CD4-positive, alpha-beta T cell (primary cell): ENCODE measurements around the gene DNLZ. TPM values are rescaled to one million over a fixed set of nuclear protein-coding genes. Genes with fewer than 3 reads are reported as not detected.

Source experiments
- ATAC-seq: fragments of 200-7000 bp; cut with Tn5 transposase; one replicate; pipeline ENCODE4 v1.10.0; 2022; ENCODE audit warnings: mild to moderate bottlenecking; ENCODE audit not compliant: poor library complexity
- CTCF ChIA-PET: fragments of 350-600 bp; sonication (Branson Sonifier 250); formaldehyde crosslinking; loops from one replicate; lab custom pipeline; 2021; ENCODE audit warnings: antibody characterized with exemption, inconsistent platforms; lab: Charles Lee
- POLR2A ChIA-PET: fragments of 350-600 bp; sonication (Branson Sonifier 250); formaldehyde crosslinking; loops from one replicate; lab custom pipeline; 2021; ENCODE audit warnings: antibody characterized with exemption, inconsistent platforms; lab: Charles Lee
- DNase-seq, 14 experiments: peaks; one replicate each; pipeline ENCODE4 v3.0.0-alpha.2; 2013 to 2020; ENCODE audit warnings: mixed read lengths in 2 of 14
- H3K27ac ChIP-seq, 2 donors: one replicate each; pipeline versions ENCODE4 v1.5.1 to v1.7.0; 2013; ENCODE audit warnings: low read length in 2 of 2, low read depth in 1 of 2, mild to moderate bottlenecking in 1 of 2
- H3K27me3 ChIP-seq, 2 experiments: 1 replicate in 1 of 2; 2 replicates in 1 of 2; pipeline versions ENCODE4 v1.6.1 to v1.7.0; 2013; ENCODE audit warnings: low read length in 2 of 2, control low read depth in 1 of 2, mild to moderate bottlenecking in 1 of 2, moderate library complexity in 1 of 2; ENCODE audit not compliant: insufficient read depth in 2 of 2, control insufficient read depth in 1 of 2
- H3K36me3 ChIP-seq: one replicate; pipeline ENCODE4 v1.6.1; 2013; ENCODE audit warnings: low read length, control low read depth; ENCODE audit not compliant: insufficient read depth
- H3K4me1 ChIP-seq: one replicate; pipeline ENCODE4 v1.6.1; 2013; ENCODE audit warnings: low read length, control low read depth; ENCODE audit not compliant: insufficient read depth
- H3K4me3 ChIP-seq: one replicate; pipeline ENCODE4 v1.5.1; 2013; ENCODE audit warnings: mild to moderate bottlenecking, low read length, moderate library complexity
- H3K9me3 ChIP-seq, 2 experiments: 1 replicate in 1 of 2; 2 replicates in 1 of 2; pipeline versions ENCODE4 v1.6.1 to v1.7.0; 2013; ENCODE audit warnings: low read length in 2 of 2, mild to moderate bottlenecking in 2 of 2, control low read depth in 1 of 2, moderate library complexity in 1 of 2; ENCODE audit not compliant: control insufficient read depth in 1 of 2, insufficient read depth in 1 of 2
- H3K27ac Mint-ChIP-seq: one replicate; pipeline ENCODE4 v1.8.0; 2020; ENCODE audit warnings: mixed read lengths
- H3K27me3 Mint-ChIP-seq: one replicate; pipeline ENCODE4 v1.8.0; 2021; ENCODE audit warnings: mixed read lengths
- H3K36me3 Mint-ChIP-seq: one replicate; pipeline ENCODE4 v1.8.0; 2021; ENCODE audit warnings: low read depth, mixed read lengths
- H3K4me1 Mint-ChIP-seq: one replicate; pipeline ENCODE4 v1.8.0; 2021; ENCODE audit warnings: low read depth, mixed read lengths
- H3K4me3 Mint-ChIP-seq: one replicate; pipeline ENCODE4 v1.8.0; 2020; ENCODE audit warnings: mild to moderate bottlenecking, mixed read lengths
- H3K9me3 Mint-ChIP-seq: one replicate; pipeline ENCODE4 v1.8.0; 2020; ENCODE audit warnings: mixed read lengths
- intact Hi-C, 2 experiments: fragments of 100-400 bp; cut with DNase I in 1 of 2; cut with micrococcal nuclease in 1 of 2; formaldehyde crosslinking; loops; one replicate each; pipeline versions ENCODE4 v1.15.1 to v1.9.0; 2023 to 2025; cut with DNase I, micrococcal nuclease
- total RNA-seq, 174 experiments: library from RNA in 2 of 174; stranded (reverse) in 2 of 174; gene quantifications; one replicate each; pipeline ENCODE4 v1.2.3 and lab custom pipeline; 2021 to 2026
- TF ChIP-seq, protein P1 (sequence below): fragments of 200-600 bp; IDR thresholded peaks from one replicate; pipeline ENCODE4 v1.8.0; 2022; ENCODE audit warnings: antibody characterized with exemption, mild to moderate bottlenecking

DNLZ gene
- total RNA-seq, 2 experiments from 2014 or later, result 15.4 to 17.0 TPM

DNA sequence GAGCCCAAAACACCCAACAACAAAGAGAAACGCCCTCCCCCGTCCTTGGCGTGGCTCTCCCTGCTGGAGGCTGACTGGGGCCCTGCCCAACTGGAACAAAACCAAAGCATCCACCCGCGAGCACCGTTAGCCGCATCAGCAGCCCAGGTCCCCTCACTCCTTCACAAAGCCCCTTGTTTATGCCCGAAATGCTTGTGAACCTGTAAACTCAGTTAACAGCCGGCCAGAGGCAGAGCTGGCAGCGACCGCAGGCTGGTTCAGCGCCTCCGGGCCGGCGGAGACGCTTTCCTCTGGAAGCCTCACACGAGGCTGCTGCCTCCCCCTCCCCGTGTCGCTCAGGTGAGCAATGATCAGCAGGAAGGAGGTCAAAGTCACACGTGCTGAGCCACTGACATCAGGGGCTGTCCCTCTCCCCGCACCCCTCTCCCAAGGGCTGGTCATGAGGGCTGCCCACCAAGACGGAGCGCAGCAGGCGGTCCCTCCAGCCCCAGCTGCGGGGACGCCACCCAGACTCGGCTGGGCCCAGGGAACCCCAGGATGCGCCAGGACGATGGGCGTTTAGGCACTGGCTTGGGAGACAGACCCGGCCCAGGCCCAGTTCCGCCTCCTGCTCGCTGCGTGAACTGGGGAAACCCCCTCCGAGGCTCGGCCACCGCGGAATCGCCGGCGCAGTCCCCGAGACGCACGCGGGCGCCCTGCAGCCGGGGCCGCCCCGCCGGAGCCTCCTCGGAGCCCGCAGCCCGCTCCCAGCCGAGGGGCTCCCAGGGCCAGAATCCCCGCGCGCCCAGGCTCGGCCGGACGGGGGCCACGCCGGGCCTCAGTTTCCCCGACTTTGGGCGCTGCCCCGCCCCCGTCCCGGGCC, 35.9 kb upstream of the DNLZ start:
- Mint-ChIP-seq H3K27me3 (no peaks in the 10 kb centered on the region), H3K4me3 (peak overlapping the region; percentile 88), H3K9me3 (no peaks in the 10 kb centered on the region), H3K27ac (peak overlapping the region; percentile 55), H3K4me1 (peaks cover 32% of the 10 kb centered on the region), H3K36me3 (peaks cover 28% of the 10 kb centered on the region)
- H3K36me3 ChIP-seq, result peaks cover 42% of the 10 kb centered on the region
- H3K4me1 ChIP-seq, result peaks cover 50% of the 10 kb centered on the region
- H3K27me3 ChIP-seq, result no peaks in the 10 kb centered on the region
- TF ChIP-seq, protein P1, sequence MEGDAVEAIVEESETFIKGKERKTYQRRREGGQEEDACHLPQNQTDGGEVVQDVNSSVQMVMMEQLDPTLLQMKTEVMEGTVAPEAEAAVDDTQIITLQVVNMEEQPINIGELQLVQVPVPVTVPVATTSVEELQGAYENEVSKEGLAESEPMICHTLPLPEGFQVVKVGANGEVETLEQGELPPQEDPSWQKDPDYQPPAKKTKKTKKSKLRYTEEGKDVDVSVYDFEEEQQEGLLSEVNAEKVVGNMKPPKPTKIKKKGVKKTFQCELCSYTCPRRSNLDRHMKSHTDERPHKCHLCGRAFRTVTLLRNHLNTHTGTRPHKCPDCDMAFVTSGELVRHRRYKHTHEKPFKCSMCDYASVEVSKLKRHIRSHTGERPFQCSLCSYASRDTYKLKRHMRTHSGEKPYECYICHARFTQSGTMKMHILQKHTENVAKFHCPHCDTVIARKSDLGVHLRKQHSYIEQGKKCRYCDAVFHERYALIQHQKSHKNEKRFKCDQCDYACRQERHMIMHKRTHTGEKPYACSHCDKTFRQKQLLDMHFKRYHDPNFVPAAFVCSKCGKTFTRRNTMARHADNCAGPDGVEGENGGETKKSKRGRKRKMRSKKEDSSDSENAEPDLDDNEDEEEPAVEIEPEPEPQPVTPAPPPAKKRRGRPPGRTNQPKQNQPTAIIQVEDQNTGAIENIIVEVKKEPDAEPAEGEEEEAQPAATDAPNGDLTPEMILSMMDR, result no peak
- H3K27ac ChIP-seq, result no peak overlapping the region
- peak overlapping the region; percentile 72 for H3K4me3 ChIP-seq
- no peaks in the 10 kb centered on the region for H3K9me3 ChIP-seq
- ChIA-PET CTCF (interaction anchor here (1.3 to 3.2 kb wide), 2 partner anchors 10 to 36 kb away, joined by 7 to 12 read pairs; partner anchors contain the start of genes DNLZ, ENTR1 and PMPCA), POLR2A (interaction anchor here (2.0 to 2.8 kb wide), 2 partner anchors 10 to 36 kb away, joined by 9 to 18 read pairs; partner anchors contain the start of genes DNLZ, ENTR1 and PMPCA)
- DNase-seq (peak in 5 of 14 experiments; percentile 18 to 78 (median 45)), ATAC-seq (no peak)
- intact Hi-C loops, result loop anchor here in 1 of 2 experiments (1.0 to 10.0 kb wide), 8 partner anchors 11 to 435 kb away; partner anchors contain the start of genes DNLZ, ENTR1, INPP5E and NOTCH1

DNA sequence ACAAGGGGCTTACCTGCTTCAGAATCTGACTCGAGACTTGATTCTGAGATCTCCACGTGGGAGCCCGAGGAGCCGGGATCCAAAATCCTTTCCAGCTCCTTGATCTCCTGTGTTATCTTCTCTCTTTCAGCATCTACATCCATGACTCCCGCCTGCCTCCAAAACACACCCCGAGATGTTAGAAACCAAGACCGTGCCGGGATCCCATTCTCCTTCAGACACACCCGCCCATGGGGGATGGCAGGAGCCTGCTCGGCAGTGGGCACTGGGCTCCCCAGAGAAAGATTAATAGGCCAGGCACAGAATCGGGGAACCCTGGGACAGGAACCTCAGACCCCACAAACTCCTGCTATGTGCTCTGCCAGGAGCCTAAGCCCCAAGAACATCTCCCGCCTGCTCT, 34.7 kb upstream of the DNLZ start:
- H3K4me3 ChIP-seq, result no peak overlapping the region
- H3K27me3 ChIP-seq, result no peaks in the 10 kb centered on the region
- Mint-ChIP-seq H3K36me3 (peaks cover 21% of the 10 kb centered on the region), H3K9me3 (no peaks in the 10 kb centered on the region), H3K4me1 (peaks cover 21% of the 10 kb centered on the region), H3K27me3 (no peaks in the 10 kb centered on the region), H3K27ac (no peak overlapping the region), H3K4me3 (peak overlapping the region; percentile 88)
- TF ChIP-seq, protein P1, result no peak
- intact Hi-C loops, result no loop called here
- peaks cover 39% of the 10 kb centered on the region for H3K4me1 ChIP-seq
- ChIA-PET POLR2A (no interaction called here), CTCF (interaction anchor here (1.5 kb wide), 1 partner anchor 35 kb away, joined by 7 read pairs; the partner anchor contains the start of gene DNLZ)
- peaks cover 52% of the 10 kb centered on the region for H3K36me3 ChIP-seq
- H3K9me3 ChIP-seq, result no peaks in the 10 kb centered on the region
- ATAC-seq (no peak), DNase-seq (no peak)
- no peak overlapping the region for H3K27ac ChIP-seq

DNA sequence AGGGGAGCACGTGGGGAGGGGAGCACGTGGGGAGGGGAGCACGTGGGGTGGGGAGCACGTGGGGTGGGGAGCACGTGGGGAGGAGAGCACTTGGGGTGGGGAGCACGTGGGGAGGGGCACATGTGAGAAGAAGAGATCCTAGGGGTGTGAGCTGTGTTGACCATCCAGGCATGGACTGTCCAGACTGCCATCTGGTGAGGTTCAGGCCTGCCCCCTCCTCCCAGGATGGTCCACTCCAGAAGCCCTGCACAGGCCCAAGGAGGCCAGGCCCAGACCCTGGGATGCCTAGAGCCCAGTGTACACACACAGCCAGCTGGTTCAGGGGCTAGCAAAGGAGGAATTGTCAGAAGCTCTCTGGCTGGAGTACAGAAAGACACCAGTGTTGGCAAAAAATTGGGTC, 34.1 kb upstream of the DNLZ start:
- intact Hi-C loops, result no loop called here
- peaks cover 58% of the 10 kb centered on the region for H3K36me3 ChIP-seq
- no peak for ATAC-seq
- no peak overlapping the region for H3K4me3 Mint-ChIP-seq
- no peaks in the 10 kb centered on the region for H3K27me3 Mint-ChIP-seq
- DNase-seq, result no peak
- H3K27ac Mint-ChIP-seq, result no peak overlapping the region
- no peaks in the 10 kb centered on the region for H3K27me3 ChIP-seq
- TF ChIP-seq, protein P1, result no peak
- H3K9me3 Mint-ChIP-seq, result no peaks in the 10 kb centered on the region
- peaks cover 19% of the 10 kb centered on the region for H3K4me1 Mint-ChIP-seq
- H3K4me3 ChIP-seq, result no peak overlapping the region
- peaks cover 21% of the 10 kb centered on the region for H3K36me3 Mint-ChIP-seq
- no peak overlapping the region for H3K27ac ChIP-seq
- H3K4me1 ChIP-seq, result peaks cover 34% of the 10 kb centered on the region
- CTCF ChIA-PET, result interaction anchor here (1.5 kb wide), 1 partner anchor 34 kb away, joined by 7 read pairs; the partner anchor contains the start of gene DNLZ
- POLR2A ChIA-PET, result no interaction called here
- H3K9me3 ChIP-seq, result no peaks in the 10 kb centered on the region
